ENCODE results near the gene TEX19. TPM values are rescaled to one million over a fixed set of nuclear protein-coding genes. Genes with fewer than 3 reads are reported as not detected.

TEX19 gene
- total and polyA plus RNA-seq, 12 donors: 0.26 TPM; not detected in 11

GRCh38 chr17:82343560-82343959 lies 15.5 kb upstream of the TEX19 start:
- DNase-seq: no peak

GRCh38 chr17:82344175-82344907 lies 14.7 kb upstream of the TEX19 start:
- Histone ChIP-seq H3K9me3 (replicated peaks in 1 of 3) (no peaks in the 10 kb centered on the region), H3K27ac (no peak overlapping the region), H3K4me3 (no peak overlapping the region), H3K36me3 (replicated peaks in 1 of 2) (no peaks in the 10 kb centered on the region), H3K4me1 (replicated peaks in 1 of 2) (peaks cover 0 to 3% of the 10 kb centered on the region in 2 donors), H3K27me3 (no peaks in the 10 kb centered on the region)
- TF ChIP-seq POLR2A (IDR thresholded peaks at IDR 0.05) (no peak), CTCF (IDR thresholded peaks at IDR 0.05) (no peak)
- WGBS, 4 donors: 79 to 90% (median 89%) methylated on average over 18 to 24 of the region's 24 CpGs
- DNase-seq: no peak
- intact Hi-C loops (cut with DNase I): no loop called here

More at GRCh38 chr17:82343560-82343959, 15.5 kb upstream of the TEX19 start:
- TF ChIP-seq POLR2A (IDR thresholded peaks at IDR 0.05) (no peak), CTCF (IDR thresholded peaks at IDR 0.05) (no peak)
- Histone ChIP-seq H3K4me1 (replicated peaks in 1 of 2) (peaks cover 5 to 8% of the 10 kb centered on the region in 2 donors), H3K4me3 (no peak overlapping the region), H3K27ac (no peak overlapping the region), H3K36me3 (replicated peaks in 1 of 2) (no peaks in the 10 kb centered on the region), H3K9me3 (replicated peaks in 1 of 3) (no peaks in the 10 kb centered on the region), H3K27me3 (no peaks in the 10 kb centered on the region)
- intact Hi-C loops (cut with DNase I): no loop called here
- 89 to 95% (median 94%) methylated on average over 5 of the region's 5 CpGs for WGBS, 4 donors

GRCh38 chr17:82345151-82345976 lies 13.7 kb upstream of the TEX19 start:
- H3K4me1 ChIP-seq (replicated peaks in 1 of 2): no peaks in the 10 kb centered on the region
- no peaks in the 10 kb centered on the region for H3K9me3 ChIP-seq (replicated peaks in 1 of 3)
- H3K36me3 ChIP-seq (replicated peaks in 1 of 2): no peaks in the 10 kb centered on the region
- DNase-seq: no peak
- WGBS, 4 donors: 85 to 89% (median 87%) methylated on average over 41 to 42 of the region's 42 CpGs
- no peak for TF ChIP-seq CTCF (IDR thresholded peaks at IDR 0.05)
- no peak for TF ChIP-seq POLR2A (IDR thresholded peaks at IDR 0.05)
- no peak overlapping the region for H3K4me3 ChIP-seq
- no peaks in the 10 kb centered on the region for H3K27me3 ChIP-seq
- H3K27ac ChIP-seq: no peak overlapping the region
- intact Hi-C loops (cut with DNase I): no loop called here
